IMR-90 (cell line): ENCODE results near the gene RNF11. TPM values are rescaled to one million over a fixed set of nuclear protein-coding genes. Genes with fewer than 3 reads are reported as not detected.

Experiments
- ATAC-seq: fragments of 200-7000 bp; cut with Tn5 transposase; 2 replicates; pipeline ENCODE4 v1.9.1; 2020; ENCODE audit warnings: low read depth, mild to moderate bottlenecking, moderate library complexity
- BruUV-seq: library from RNA; stranded (reverse); fragments of 400-500 nt; replicated peaks from 2 replicates; lab custom pipeline; 2021; lab: Mats Ljungman, UMichigan
- CTCF ChIA-PET: fragments of 300-600 bp; formaldehyde crosslinking; extraction: SDS; loops from one replicate; lab custom pipeline; 2021; ENCODE audit warnings: antibody characterized with exemption; lab: Yijun Ruan, JAX
- POLR2A ChIA-PET: fragments of 300-600 bp; sonication (Branson Sonifier 250); formaldehyde crosslinking; loops from one replicate; lab custom pipeline; 2022; ENCODE audit warnings: antibody characterized with exemption; ENCODE audit not compliant: unreplicated experiment; lab: Charles Lee
- DNase-seq: peaks from one replicate; pipeline ENCODE4 v3.0.0; 2013
- H2AFZ ChIP-seq: replicated peaks from 2 replicates; pipeline ENCODE3; 2013; ENCODE audit warnings: low read length, mild to moderate bottlenecking; ENCODE audit not compliant: poor library complexity
- H2AK5ac ChIP-seq: 2 replicates; pipeline ENCODE4 v1.6.1; 2013; ENCODE audit warnings: low read depth, low read length, inconsistent platforms
- H2AK9ac ChIP-seq: replicated peaks from 2 replicates; pipeline ENCODE3; 2013; ENCODE audit warnings: mild to moderate bottlenecking, low read depth, low read length, moderate library complexity; ENCODE audit not compliant: poor library complexity
- H2BK120ac ChIP-seq: 2 replicates; pipeline ENCODE4 v1.6.1; 2013; ENCODE audit warnings: low read depth, low read length, inconsistent platforms
- H2BK15ac ChIP-seq: 3 replicates; pipeline ENCODE4 v1.6.1; 2013; ENCODE audit warnings: low read depth, low read length, inconsistent platforms
- H2BK20ac ChIP-seq: 2 replicates; pipeline ENCODE4 v1.6.1; 2013; ENCODE audit warnings: low read depth, mild to moderate bottlenecking, inconsistent platforms, low read length, moderate library complexity
- H2BK5ac ChIP-seq: 2 replicates; pipeline ENCODE4 v1.6.1; 2013; ENCODE audit warnings: mild to moderate bottlenecking, low read depth, low read length, inconsistent platforms; ENCODE audit not compliant: poor library complexity, severe bottlenecking
- H3K14ac ChIP-seq: replicated peaks from 2 replicates; pipeline ENCODE4 v1.6.1; 2013; ENCODE audit warnings: low read depth, low read length, inconsistent platforms
- H3K18ac ChIP-seq: 2 replicates; pipeline ENCODE4 v1.6.1; 2013; ENCODE audit warnings: low read depth, low read length, control low read depth
- H3K23ac ChIP-seq: 2 replicates; pipeline ENCODE4 v1.6.1; 2013; ENCODE audit warnings: low read depth, low read length, inconsistent platforms
- H3K27ac ChIP-seq: 2 replicates; pipeline ENCODE4 v1.5.1; 2013; ENCODE audit warnings: mild to moderate bottlenecking, control low read depth, low read length; ENCODE audit not compliant: insufficient read depth
- H3K27me3 ChIP-seq: 2 replicates; pipeline ENCODE4 v1.6.1; 2013; ENCODE audit warnings: low read length; ENCODE audit not compliant: control insufficient read depth, insufficient read depth
- H3K36me3 ChIP-seq: 2 replicates; pipeline ENCODE4 v1.6.1; 2013; ENCODE audit warnings: low read length, mixed read lengths; ENCODE audit not compliant: control insufficient read depth, insufficient read depth
- H3K4ac ChIP-seq: 2 replicates; pipeline ENCODE4 v1.6.1; 2013; ENCODE audit warnings: low read depth, low read length, inconsistent platforms
- H3K4me1 ChIP-seq: 2 replicates; pipeline ENCODE4 v1.6.1; 2013; ENCODE audit warnings: low read length, mixed read lengths; ENCODE audit not compliant: control insufficient read depth, insufficient read depth
- H3K4me2 ChIP-seq: 2 replicates; pipeline ENCODE4 v1.6.1; 2013; ENCODE audit warnings: low read depth, mild to moderate bottlenecking, control low read depth, low read length, moderate library complexity
- H3K4me3 ChIP-seq: 2 replicates; pipeline ENCODE4 v1.5.1; 2013; ENCODE audit warnings: low read depth, mild to moderate bottlenecking, control low read depth, low read length, moderate library complexity; ENCODE audit not compliant: insufficient read depth
- H3K56ac ChIP-seq: 2 replicates; pipeline ENCODE4 v1.6.1; 2013; ENCODE audit warnings: low read length, inconsistent platforms; ENCODE audit not compliant: insufficient read depth; ENCODE audit errors: extremely low read depth
- H3K79me1 ChIP-seq, 2 experiments: 2 replicates each; pipeline ENCODE4 v1.6.1; 2013; ENCODE audit warnings: low read length in 2 of 2, inconsistent platforms in 1 of 2, low read depth in 1 of 2
- H3K9ac ChIP-seq: 2 replicates; pipeline ENCODE4 v1.6.1; 2013; ENCODE audit warnings: low read depth, low read length, control low read depth
- H3K9me1 ChIP-seq: 2 replicates; pipeline ENCODE4 v1.6.1; 2013; ENCODE audit warnings: low read length, inconsistent platforms; ENCODE audit not compliant: insufficient read depth
- H3K9me3 ChIP-seq: 2 replicates; pipeline ENCODE4 v1.6.1; 2013; ENCODE audit warnings: low read length; ENCODE audit not compliant: control insufficient read depth, insufficient read depth
- H4K20me1 ChIP-seq: 2 replicates; pipeline ENCODE4 v1.6.1; 2013; ENCODE audit warnings: low read length, inconsistent platforms; ENCODE audit not compliant: insufficient read depth
- H4K5ac ChIP-seq: 2 replicates; pipeline ENCODE4 v1.6.1; 2013; ENCODE audit warnings: mild to moderate bottlenecking, low read depth, low read length, control low read depth
- H4K8ac ChIP-seq, 2 experiments: 2 replicates each; pipeline ENCODE4 v1.6.1; 2013; ENCODE audit warnings: low read depth in 2 of 2, low read length in 2 of 2, control low read depth in 1 of 2, inconsistent platforms in 1 of 2
- H4K91ac ChIP-seq: 2 replicates; pipeline ENCODE4 v1.6.1; 2013; ENCODE audit warnings: low read depth, low read length, inconsistent platforms; ENCODE audit not compliant: insufficient read depth
- BHLHE40 ChIP-seq: fragments of 150-350 bp; IDR thresholded peaks from 2 replicates; pipeline ENCODE4 v1.6.1; 2016; ENCODE audit warnings: mild to moderate bottlenecking, low read depth, low read length
- MXI1 ChIP-seq: IDR thresholded peaks from 2 replicates; pipeline ENCODE4 v1.6.1; 2012; ENCODE audit warnings: low read depth, mild to moderate bottlenecking, low read length, moderate library complexity, borderline replicate concordance
- RCOR1 ChIP-seq: IDR thresholded peaks from 2 replicates; pipeline ENCODE4 v1.6.1; 2012; ENCODE audit warnings: mild to moderate bottlenecking, low read length, improper control_type of control experiment; ENCODE audit not compliant: insufficient replicate concordance
- SMC3 ChIP-seq: fragments of 150-350 bp; IDR thresholded peaks from 2 replicates; pipeline ENCODE4 v1.6.1; 2016; ENCODE audit warnings: low read depth, mild to moderate bottlenecking, antibody characterized with exemption, low read length, moderate library complexity
- USF2 ChIP-seq: fragments of 150-350 bp; IDR thresholded peaks from 2 replicates; pipeline ENCODE4 v1.6.1; 2017; ENCODE audit warnings: mild to moderate bottlenecking, antibody characterized with exemption, low read length, low read depth
- WGBS, 2 experiments: methylation state at CpG; one replicate each; pipeline versions ENCODE4 v1.1.5 to v1.1.7; 2013; ENCODE audit warnings: missing lambda C conversion rate in 2 of 2; ENCODE audit not compliant: insufficient read length in 1 of 2; ENCODE audit errors: extremely low coverage in 2 of 2; 5-methylcytosine and 5-hydroxymethylcytosine counted together
- dilution Hi-C: fragments of 300-500 bp; cut with HindIII; formaldehyde crosslinking; loops from one replicate; pipeline ENCODE4 v1.14.3; 2018; ENCODE audit warnings: low sequenced_read_pairs; ENCODE audit not compliant: unreplicated experiment
- in situ Hi-C: fragments of 300-500 bp; cut with MboI; formaldehyde crosslinking; loops from 3 replicates; pipeline ENCODE4 v1.14.3; 2019; ENCODE audit warnings: low sequenced_read_pairs, inconsistent platforms, mixed read lengths
- intact Hi-C: fragments of 100-400 bp; cut with micrococcal nuclease; formaldehyde crosslinking; loops from 2 replicates; pipeline ENCODE4 v1.10.0; 2022
- polyA plus RNA-seq, 3 experiments: library from polyadenylated mRNA; depleted of rRNA; stranded (reverse); fragments of >200 nt; gene quantifications; 2 replicates each; pipeline ENCODE4 v1.2.3, GENCODE V29; 2012; ENCODE audit warnings: low replicate concordance in 1 of 3
- total RNA-seq: library from RNA; depleted of rRNA; stranded (reverse); fragments of >200 nt; gene quantifications from 2 replicates; pipeline ENCODE4 v1.2.3, GENCODE V29; 2012
- TF ChIP-seq, protein P1 (sequence below): conservative IDR thresholded peaks from 2 replicates; pipeline ENCODE4 v1.5.1; 2012; ENCODE audit warnings: mild to moderate bottlenecking, low read depth, low read length, improper control_type of control experiment

The RNF11 gene
- total and polyA plus RNA-seq, 2 of the 4 experiments (the other 2 are of a cell fraction), result 63.3 to 64.1 TPM

DNA sequence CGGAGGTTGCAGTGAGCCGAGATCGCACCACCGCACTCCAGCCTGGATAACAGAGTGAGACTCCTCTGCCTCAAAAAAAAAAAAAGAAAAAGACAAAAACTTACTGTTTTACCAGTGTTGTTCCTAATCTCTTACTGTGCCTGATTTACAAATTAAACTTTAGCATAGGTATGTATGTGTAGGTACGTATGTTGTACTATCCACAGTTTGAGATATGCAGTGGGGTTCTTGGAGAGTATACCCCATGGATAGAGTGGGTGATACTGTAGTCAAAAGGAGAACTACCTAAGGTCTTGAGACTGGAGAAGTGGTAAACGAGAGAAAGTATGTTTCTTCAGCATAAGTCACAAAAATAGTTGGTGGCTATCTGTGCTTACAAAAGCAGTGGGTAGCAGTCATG is 38.6 kb downstream of the RNF11 start:
- Histone ChIP-seq H4K5ac (no peak overlapping the region), H3K4me1 (no peaks in the 10 kb centered on the region), H2AFZ (no peak overlapping the region), H2AK5ac (no peak overlapping the region), H3K4me2 (no peak overlapping the region), H3K56ac (no peak overlapping the region), H3K9me3 (no peaks in the 10 kb centered on the region), H3K79me1 (peaks cover 15 to 34% of the 10 kb centered on the region in 2 experiments), H3K9me1 (no peaks in the 10 kb centered on the region; the same call in none of the 2 replicates), H2BK5ac (no peak overlapping the region), H3K23ac (no peak overlapping the region), H2BK20ac (no peak overlapping the region), H2BK15ac (no peak overlapping the region), H3K9ac (no peak overlapping the region), H3K14ac (no peak overlapping the region), H3K18ac (no peak overlapping the region), H3K27me3 (no peaks in the 10 kb centered on the region), H2BK120ac (no peak overlapping the region), H4K20me1 (no peaks in the 10 kb centered on the region), H2AK9ac (no peak overlapping the region), H3K27ac (no peak overlapping the region), H3K36me3 (peaks cover 13% of the 10 kb centered on the region), H3K4ac (no peak overlapping the region), H3K4me3 (no peak overlapping the region), H4K91ac (no peak overlapping the region), H4K8ac (no peak overlapping the region)
- in situ Hi-C loops (no loop called here), dilution Hi-C loops (no loop called here), intact Hi-C loops (no loop called here)
- ATAC-seq, result no peak
- no peak for DNase-seq
- TF ChIP-seq RCOR1 (no peak), MXI1 (no peak), BHLHE40 (no peak), USF2 (no peak), SMC3 (no peak)
- TF ChIP-seq, protein P1, sequence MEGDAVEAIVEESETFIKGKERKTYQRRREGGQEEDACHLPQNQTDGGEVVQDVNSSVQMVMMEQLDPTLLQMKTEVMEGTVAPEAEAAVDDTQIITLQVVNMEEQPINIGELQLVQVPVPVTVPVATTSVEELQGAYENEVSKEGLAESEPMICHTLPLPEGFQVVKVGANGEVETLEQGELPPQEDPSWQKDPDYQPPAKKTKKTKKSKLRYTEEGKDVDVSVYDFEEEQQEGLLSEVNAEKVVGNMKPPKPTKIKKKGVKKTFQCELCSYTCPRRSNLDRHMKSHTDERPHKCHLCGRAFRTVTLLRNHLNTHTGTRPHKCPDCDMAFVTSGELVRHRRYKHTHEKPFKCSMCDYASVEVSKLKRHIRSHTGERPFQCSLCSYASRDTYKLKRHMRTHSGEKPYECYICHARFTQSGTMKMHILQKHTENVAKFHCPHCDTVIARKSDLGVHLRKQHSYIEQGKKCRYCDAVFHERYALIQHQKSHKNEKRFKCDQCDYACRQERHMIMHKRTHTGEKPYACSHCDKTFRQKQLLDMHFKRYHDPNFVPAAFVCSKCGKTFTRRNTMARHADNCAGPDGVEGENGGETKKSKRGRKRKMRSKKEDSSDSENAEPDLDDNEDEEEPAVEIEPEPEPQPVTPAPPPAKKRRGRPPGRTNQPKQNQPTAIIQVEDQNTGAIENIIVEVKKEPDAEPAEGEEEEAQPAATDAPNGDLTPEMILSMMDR, result no peak
- ChIA-PET CTCF (no interaction called here), POLR2A (no interaction called here)
- WGBS, 2 experiments, result 100% methylated on average over 2 of the region's 6 CpGs; no CpG with 5 or more reads in 1 of the 2 experiments
- no TSS peak for BruUV-seq
